GM13977 (cell line): ENCODE measurements around the gene FOXJ3.

Source experiments
- DNase-seq: peaks from one replicate; pipeline ENCODE4 v3.0.0; 2012; ENCODE audit warnings: low spot score
- in situ Hi-C: fragments of 300-500 bp; cut with MboI; formaldehyde crosslinking; loops from one replicate; pipeline ENCODE4 v1.12.0; 2022; ENCODE audit warnings: low sequenced_read_pairs, low pct_unique_long_range_greater_than_20kb, mixed read lengths, inconsistent platforms; ENCODE audit not compliant: unreplicated experiment
- TF ChIP-seq, protein P1 (sequence below): IDR thresholded peaks from 2 replicates; pipeline ENCODE4 v1.5.1; 2012; ENCODE audit warnings: mild to moderate bottlenecking, control low read depth; ENCODE audit not compliant: insufficient read depth; ENCODE audit errors: extremely low read depth, missing control alignments

Gene FOXJ3

DNA sequence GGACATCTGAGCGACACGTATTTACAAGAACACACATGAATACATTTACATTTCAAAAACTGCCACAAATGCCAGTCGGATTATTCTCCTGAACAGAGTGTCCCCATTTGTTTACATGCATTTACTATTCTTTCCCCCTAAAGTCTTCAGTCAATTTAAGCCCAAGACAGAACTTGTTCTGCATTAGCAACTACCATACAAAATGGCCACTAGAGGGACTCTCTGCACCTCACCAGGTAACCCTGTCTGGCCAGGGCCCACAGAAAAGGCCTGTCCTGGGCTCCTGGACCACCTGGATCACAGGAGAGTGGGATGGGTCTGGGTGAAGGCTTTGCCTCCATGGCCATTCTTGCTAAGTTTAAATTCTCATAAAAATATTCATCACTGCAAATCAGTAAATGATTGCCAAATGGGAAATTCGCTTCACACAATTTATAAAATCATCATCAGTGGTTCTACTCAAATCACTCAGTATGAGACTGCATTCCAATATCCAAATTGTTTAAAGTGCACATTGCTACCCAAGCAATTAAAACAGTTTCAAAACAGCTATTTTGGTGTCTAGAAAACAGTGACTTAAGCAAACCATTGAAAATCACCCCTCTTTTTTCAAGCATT, 158.0 kb downstream of the FOXJ3 start:
- TF ChIP-seq, protein P1, sequence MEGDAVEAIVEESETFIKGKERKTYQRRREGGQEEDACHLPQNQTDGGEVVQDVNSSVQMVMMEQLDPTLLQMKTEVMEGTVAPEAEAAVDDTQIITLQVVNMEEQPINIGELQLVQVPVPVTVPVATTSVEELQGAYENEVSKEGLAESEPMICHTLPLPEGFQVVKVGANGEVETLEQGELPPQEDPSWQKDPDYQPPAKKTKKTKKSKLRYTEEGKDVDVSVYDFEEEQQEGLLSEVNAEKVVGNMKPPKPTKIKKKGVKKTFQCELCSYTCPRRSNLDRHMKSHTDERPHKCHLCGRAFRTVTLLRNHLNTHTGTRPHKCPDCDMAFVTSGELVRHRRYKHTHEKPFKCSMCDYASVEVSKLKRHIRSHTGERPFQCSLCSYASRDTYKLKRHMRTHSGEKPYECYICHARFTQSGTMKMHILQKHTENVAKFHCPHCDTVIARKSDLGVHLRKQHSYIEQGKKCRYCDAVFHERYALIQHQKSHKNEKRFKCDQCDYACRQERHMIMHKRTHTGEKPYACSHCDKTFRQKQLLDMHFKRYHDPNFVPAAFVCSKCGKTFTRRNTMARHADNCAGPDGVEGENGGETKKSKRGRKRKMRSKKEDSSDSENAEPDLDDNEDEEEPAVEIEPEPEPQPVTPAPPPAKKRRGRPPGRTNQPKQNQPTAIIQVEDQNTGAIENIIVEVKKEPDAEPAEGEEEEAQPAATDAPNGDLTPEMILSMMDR: peak; percentile 83
- DNase-seq: peak; percentile 73
- in situ Hi-C loops: no loop called here

- no peak for DNase-seq
- in situ Hi-C loops: no loop called here
- TF ChIP-seq, protein P1: no peak
Observed at GRCh38 chr1:42175314-42176054, 159.6 kb downstream of the FOXJ3 start.

- in situ Hi-C loops: no loop called here
- TF ChIP-seq, protein P1: no peak
- no peak for DNase-seq
Observed at GRCh38 chr1:42173961-42174735, 160.9 kb downstream of the FOXJ3 start.

DNA sequence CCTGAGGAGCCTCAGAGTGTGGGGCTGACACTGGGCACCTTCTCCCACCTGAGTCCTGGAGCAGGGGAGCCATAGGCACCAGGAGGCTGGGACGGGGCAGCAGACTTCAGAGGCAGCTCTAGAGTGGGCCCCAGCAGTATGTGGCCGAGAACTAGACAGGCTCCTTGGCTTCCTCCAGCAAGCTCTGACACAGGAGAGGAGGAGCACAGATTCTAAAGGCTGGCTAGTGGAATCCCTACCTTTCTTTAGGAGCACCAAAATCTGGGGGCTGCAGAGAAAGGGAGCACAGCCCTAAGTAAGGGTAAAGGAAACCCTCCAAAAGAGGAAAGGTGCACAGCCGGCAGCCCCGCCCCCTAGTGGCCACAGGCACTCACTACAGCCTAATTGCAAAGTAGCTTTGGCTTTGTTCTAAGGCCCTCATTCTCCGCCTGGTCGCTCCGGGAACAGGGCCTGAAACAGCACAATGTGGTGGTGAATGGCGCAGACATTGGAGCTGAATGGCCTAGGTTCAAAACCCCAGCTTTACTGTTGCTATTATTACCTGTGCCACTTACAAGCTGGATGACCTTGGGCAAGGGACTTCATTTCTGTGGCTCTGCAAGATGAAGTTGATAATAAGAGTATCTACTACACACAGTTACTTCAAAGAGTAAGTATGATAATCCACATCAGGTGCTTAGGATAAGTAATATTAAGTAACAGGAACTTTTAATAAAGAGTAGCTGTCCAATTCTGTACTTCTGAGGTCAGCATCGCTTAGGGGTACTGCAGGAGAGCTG, 161.7 kb downstream of the FOXJ3 start:
- peak; percentile 81 for DNase-seq
- TF ChIP-seq, protein P1: peak; percentile 97
- in situ Hi-C loops: no loop called here

DNA sequence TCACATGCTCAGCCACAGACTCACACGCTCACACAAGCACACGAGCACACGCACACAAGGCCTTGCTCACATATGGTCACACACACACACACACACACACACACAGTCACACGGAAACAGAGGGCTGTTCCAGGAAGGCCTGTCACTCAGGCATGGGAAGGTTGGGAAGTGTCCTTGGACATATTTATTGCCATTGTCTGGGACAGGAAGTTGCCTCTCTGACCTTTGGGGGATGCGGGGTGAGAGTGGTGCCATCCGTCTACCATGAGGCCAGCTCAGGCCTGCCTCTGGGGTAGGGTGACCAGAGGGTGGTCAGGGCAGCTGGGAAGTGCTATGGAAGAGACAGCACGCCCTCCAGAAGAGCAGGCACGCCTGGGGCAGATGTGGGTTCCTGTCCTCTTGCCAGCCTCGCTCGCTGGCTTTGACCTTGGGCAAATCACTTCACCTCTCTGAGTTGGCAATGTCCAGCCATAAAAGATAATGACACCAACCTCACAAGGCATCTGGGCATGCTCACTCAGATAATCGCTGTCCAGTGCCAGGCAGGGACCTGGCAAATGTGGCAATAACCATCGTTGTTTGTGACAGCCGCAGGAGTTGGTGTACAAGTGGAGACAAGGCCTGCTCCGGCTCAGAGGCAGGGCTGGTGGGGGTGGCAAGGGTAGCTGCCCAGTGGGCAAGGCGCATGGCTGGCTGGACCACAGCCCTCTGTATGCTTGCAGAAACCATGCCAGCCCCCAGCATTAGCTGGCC, 162.5 kb downstream of the FOXJ3 start:
- TF ChIP-seq, protein P1: no peak
- DNase-seq: no peak
- in situ Hi-C loops: no loop called here
